ENCODE measurements around the gene CEP192. TPM values are rescaled to one million over a fixed set of nuclear protein-coding genes. Genes with fewer than 3 reads are reported as not detected.
"Not testable (repeated sequence)": the region's sequence is repeated elsewhere in the genome, so short reads cannot be mapped to it uniquely, and the experiment has no call there.

CEP192 gene
- total RNA-seq, 3 donors from 2014 or later: 19.8 to 38.6 (median 23.9) TPM

DNA sequence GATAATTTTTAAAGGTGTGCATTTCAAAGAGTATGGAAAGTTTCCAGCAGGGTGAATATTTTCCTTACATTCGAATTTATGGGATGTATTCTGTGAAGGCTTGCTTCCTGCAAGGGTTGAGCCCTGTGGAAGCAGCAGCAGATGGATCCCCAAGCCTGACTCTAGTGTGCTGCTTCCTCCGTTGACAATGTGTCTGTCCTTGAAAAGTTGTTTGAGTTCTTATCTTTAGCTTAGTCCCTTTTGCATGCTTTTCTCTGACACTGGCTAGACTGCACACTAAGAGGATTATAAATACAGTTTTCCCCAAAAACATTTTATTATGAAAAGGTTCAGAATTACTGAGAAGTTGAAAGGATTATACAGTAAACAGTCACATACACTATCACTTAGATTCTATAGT is 86.3 kb downstream of the CEP192 start:
- Histone ChIP-seq H3K4me3 (no peak overlapping the region), H3K9me3 (peaks cover 3 to 4% of the 10 kb centered on the region in 2 donors), H3K27me3 (no peaks in the 10 kb centered on the region), H3K36me3 (no peaks in the 10 kb centered on the region), H3K4me1 (no peaks in the 10 kb centered on the region), H3K27ac (no peak overlapping the region)
- intact Hi-C loops (cut with DNase I; ENCODE audit: low total_unique reads): no loop called here
- TF ChIP-seq POLR2A (IDR thresholded peaks at IDR 0.05) (no peak), POLR2AphosphoS5 (IDR thresholded peaks at IDR 0.05) (no peak)
- TF ChIP-seq, protein P1, sequence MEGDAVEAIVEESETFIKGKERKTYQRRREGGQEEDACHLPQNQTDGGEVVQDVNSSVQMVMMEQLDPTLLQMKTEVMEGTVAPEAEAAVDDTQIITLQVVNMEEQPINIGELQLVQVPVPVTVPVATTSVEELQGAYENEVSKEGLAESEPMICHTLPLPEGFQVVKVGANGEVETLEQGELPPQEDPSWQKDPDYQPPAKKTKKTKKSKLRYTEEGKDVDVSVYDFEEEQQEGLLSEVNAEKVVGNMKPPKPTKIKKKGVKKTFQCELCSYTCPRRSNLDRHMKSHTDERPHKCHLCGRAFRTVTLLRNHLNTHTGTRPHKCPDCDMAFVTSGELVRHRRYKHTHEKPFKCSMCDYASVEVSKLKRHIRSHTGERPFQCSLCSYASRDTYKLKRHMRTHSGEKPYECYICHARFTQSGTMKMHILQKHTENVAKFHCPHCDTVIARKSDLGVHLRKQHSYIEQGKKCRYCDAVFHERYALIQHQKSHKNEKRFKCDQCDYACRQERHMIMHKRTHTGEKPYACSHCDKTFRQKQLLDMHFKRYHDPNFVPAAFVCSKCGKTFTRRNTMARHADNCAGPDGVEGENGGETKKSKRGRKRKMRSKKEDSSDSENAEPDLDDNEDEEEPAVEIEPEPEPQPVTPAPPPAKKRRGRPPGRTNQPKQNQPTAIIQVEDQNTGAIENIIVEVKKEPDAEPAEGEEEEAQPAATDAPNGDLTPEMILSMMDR (IDR thresholded peaks at IDR 0.05): no peak
- no peak for DNase-seq (ENCODE audit: low spot score in 2 of 2)

DNA sequence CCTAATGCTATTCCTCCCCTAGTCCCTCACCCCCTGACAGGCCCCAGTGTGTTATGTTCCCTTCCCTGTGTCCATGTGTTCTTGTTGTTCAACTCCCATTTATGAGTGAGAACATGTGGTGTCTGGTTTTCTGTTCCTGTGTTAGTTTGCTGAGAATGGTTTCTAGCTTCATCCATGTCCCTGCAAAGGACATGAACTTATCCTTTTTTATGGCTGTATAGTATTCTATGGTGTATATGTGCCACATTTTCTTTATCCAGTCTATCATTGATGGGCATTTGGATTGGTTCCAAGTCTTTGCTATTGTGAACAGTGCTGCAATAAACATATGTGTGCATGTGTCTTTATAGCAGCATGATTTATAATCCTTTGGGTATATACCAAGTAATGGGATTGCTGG is 86.9 kb downstream of the CEP192 start:
- DNase-seq (ENCODE audit: low spot score in 2 of 2); H3K4me1 ChIP-seq; H3K36me3 ChIP-seq; intact Hi-C loops (cut with DNase I; ENCODE audit: low total_unique reads); H3K4me3 ChIP-seq; H3K27me3 ChIP-seq; H3K9me3 ChIP-seq; H3K27ac ChIP-seq: not testable (repeated sequence)

DNA sequence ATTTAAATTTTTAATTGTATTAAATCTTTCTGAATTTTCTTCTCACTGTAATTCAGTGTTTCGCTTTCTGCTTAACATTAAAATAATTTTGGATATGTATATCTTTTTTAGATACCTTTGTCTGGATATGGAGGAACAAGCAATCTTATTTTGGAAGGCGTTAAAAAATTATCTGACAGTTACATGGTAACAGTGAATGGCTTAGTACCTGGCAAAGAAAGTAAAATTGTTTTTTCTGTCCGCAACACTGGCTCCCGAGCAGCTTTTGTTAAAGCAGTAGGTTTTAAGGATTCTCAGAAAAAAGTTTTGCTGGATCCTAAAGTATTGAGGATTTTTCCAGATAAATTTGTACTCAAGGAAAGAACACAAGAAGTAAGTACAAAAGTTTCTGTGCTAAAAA is 95.7 kb downstream of the CEP192 start:
- Histone ChIP-seq H3K4me1 (no peaks in the 10 kb centered on the region), H3K36me3 (no peaks in the 10 kb centered on the region), H3K9me3 (peaks cover 0 to 6% of the 10 kb centered on the region in 2 donors), H3K27ac (no peak overlapping the region), H3K4me3 (no peak overlapping the region), H3K27me3 (no peaks in the 10 kb centered on the region)
- TF ChIP-seq POLR2AphosphoS5 (IDR thresholded peaks at IDR 0.05) (no peak), POLR2A (IDR thresholded peaks at IDR 0.05) (no peak)
- TF ChIP-seq, protein P1 (IDR thresholded peaks at IDR 0.05): no peak
- intact Hi-C loops (cut with DNase I; ENCODE audit: low total_unique reads): no loop called here
- DNase-seq (ENCODE audit: low spot score in 2 of 2): no peak

DNA sequence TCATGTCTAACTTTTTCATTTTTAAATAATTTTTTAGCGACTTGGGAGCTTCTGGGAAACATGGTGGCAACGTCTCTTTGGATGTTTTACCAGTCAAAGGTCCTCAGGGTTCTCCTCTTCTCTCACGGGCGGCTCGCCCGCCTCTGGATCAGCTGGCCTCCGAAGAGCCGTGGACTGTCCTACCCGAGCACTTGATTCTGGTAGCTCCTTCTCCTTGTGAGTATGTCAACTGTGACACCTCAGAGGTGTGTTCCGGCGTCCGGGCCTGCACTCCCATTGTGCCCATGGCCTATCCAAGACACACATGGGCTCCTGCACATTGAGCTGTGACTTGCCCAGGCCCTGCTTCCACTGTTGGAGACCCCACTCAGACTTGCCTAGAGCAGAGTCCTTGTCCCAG is 104.3 kb downstream of the CEP192 start:
- H3K9me3 ChIP-seq: no peaks in the 10 kb centered on the region
- no peak for DNase-seq (ENCODE audit: low spot score in 2 of 2)
- intact Hi-C loops (cut with DNase I; ENCODE audit: low total_unique reads): no loop called here
- no peak overlapping the region for H3K27ac ChIP-seq
- H3K4me3 ChIP-seq: no peak overlapping the region
- H3K4me1 ChIP-seq: no peaks in the 10 kb centered on the region
- no peaks in the 10 kb centered on the region for H3K27me3 ChIP-seq
- H3K36me3 ChIP-seq: peaks cover 4% of the 10 kb centered on the region
- TF ChIP-seq POLR2AphosphoS5 (IDR thresholded peaks at IDR 0.05) (no peak), POLR2A (IDR thresholded peaks at IDR 0.05) (no peak)
- TF ChIP-seq, protein P1 (IDR thresholded peaks at IDR 0.05): no peak

DNA sequence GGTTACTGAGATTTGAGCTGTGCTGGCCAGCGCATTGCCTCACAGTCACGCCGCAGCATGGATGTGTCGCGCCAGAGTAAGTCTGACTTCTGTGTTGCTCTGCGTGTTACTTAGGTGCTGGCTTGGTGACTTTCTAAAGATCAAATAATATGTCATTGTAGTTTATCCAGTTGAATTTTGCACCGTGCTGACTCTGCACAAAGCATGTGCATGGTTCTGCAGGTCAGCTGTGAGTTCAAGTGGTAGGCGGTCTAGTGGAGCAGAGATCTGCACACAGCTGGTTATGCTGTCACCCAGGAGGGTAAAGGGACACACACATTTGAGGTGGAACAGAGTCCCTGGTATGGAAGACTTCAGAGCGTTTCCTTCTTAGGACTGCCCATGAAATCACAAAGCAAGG is 105.1 kb downstream of the CEP192 start:
- Histone ChIP-seq H3K36me3 (peaks cover 4% of the 10 kb centered on the region), H3K27ac (no peak overlapping the region), H3K9me3 (no peaks in the 10 kb centered on the region), H3K4me1 (no peaks in the 10 kb centered on the region), H3K4me3 (no peak overlapping the region), H3K27me3 (no peaks in the 10 kb centered on the region)
- TF ChIP-seq, protein P1 (IDR thresholded peaks at IDR 0.05): no peak
- TF ChIP-seq POLR2AphosphoS5 (IDR thresholded peaks at IDR 0.05): no peak
- TF ChIP-seq POLR2A (IDR thresholded peaks at IDR 0.05): no peak
- no peak for DNase-seq (ENCODE audit: low spot score in 2 of 2)
- intact Hi-C loops (cut with DNase I; ENCODE audit: low total_unique reads): no loop called here

DNA sequence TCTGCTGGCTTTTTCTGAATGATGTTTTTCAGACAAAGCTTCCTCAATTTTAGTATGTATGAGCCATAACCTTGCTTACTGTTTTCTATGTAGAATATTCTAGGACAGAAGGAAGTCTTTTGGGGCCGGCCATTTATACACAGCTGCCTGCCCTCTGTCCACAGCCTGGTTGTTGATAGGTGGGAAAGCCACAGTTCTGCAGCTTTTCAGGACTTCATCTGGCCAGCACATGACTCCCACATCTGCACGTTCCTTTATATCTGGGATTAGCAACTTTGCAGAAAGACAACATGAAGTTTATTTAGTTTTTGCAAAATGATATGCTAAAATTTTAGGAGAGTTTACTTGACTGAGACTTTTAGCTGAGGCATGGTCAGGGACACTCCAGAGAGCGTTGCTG is 105.6 kb downstream of the CEP192 start:
- H3K27ac ChIP-seq: no peak overlapping the region
- no peak overlapping the region for H3K4me3 ChIP-seq
- no peaks in the 10 kb centered on the region for H3K4me1 ChIP-seq
- TF ChIP-seq, protein P1 (IDR thresholded peaks at IDR 0.05): no peak
- no peak for TF ChIP-seq POLR2A (IDR thresholded peaks at IDR 0.05)
- TF ChIP-seq POLR2AphosphoS5 (IDR thresholded peaks at IDR 0.05): no peak
- peaks cover 4% of the 10 kb centered on the region for H3K36me3 ChIP-seq
- H3K9me3 ChIP-seq: no peaks in the 10 kb centered on the region
- DNase-seq (ENCODE audit: low spot score in 2 of 2): no peak
- intact Hi-C loops (cut with DNase I; ENCODE audit: low total_unique reads): no loop called here
- no peaks in the 10 kb centered on the region for H3K27me3 ChIP-seq

DNA sequence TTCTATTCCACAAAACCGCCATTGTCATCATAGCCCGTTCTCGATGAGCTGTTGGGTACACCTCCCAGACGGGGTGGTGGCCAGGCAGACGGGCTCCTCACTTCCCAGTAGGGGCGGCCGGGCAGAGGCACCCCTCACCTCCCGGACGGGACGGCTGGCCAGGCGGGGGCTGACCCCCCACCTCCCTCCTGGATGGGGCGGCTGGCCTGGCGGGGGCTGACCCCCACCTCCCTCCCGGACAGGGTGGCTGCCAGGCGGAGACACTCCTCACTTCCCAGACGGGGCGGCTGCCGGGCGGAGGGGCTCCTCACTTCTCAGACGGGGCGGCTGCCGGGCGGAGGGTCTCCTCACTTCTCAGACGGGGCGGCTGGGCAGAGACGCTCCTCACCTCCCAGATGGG is 106.9 kb downstream of the CEP192 start:
- intact Hi-C loops (cut with DNase I; ENCODE audit: low total_unique reads); H3K4me3 ChIP-seq; DNase-seq (ENCODE audit: low spot score in 2 of 2); H3K27me3 ChIP-seq; H3K36me3 ChIP-seq; H3K27ac ChIP-seq; H3K9me3 ChIP-seq; H3K4me1 ChIP-seq: not testable (repeated sequence)

All from breast epithelium (tissue), 4 donors.